ENCODE results near the gene TCF12. TPM values are rescaled to one million over a fixed set of nuclear protein-coding genes. Genes with fewer than 3 reads are reported as not detected.

TCF12 gene
- total RNA-seq, 6 experiments from 2014 or later: 106 to 200 (median 149) TPM

GRCh38 chr15:57237676-57238075, 319.2 kb downstream of the TCF12 start:
- H3K27me3 Mint-ChIP-seq (ENCODE audit: insufficient read depth): peaks cover 3% of the 10 kb centered on the region
- no peak for TF ChIP-seq CTCF (IDR thresholded peaks at IDR 0.05)
- peaks cover 39% of the 10 kb centered on the region for H3K4me1 Mint-ChIP-seq (ENCODE audit: low read depth)
- peak overlapping the region; percentile 78; the same call in 1 of the 2 replicates for H3K27ac Mint-ChIP-seq
- H3K4me3 Mint-ChIP-seq: no peak overlapping the region
- DNase-seq: no peak
- H3K9me3 Mint-ChIP-seq: no peaks in the 10 kb centered on the region
- H3K36me3 Mint-ChIP-seq (ENCODE audit: low read depth): peaks cover 71% of the 10 kb centered on the region

- no peak for DNase-seq
- Mint-ChIP-seq H3K4me1 (ENCODE audit: low read depth) (peaks cover 16% of the 10 kb centered on the region), H3K27me3 (ENCODE audit: insufficient read depth) (0 out of 2 replicates have a peak, but pooled peaks cover 2% of the 10 kb centered on the region), H3K4me3 (no peak overlapping the region), H3K27ac (peak overlapping the region; percentile 40; the same call in 1 of the 2 replicates), H3K9me3 (no peaks in the 10 kb centered on the region), H3K36me3 (ENCODE audit: low read depth) (peaks cover 55% of the 10 kb centered on the region)
- no peak for TF ChIP-seq CTCF (IDR thresholded peaks at IDR 0.05)
These were observed 326.7 kb downstream of the TCF12 start for GRCh38 chr15:57245130-57245529.

- H3K4me1 Mint-ChIP-seq (ENCODE audit: low read depth): peaks cover 19% of the 10 kb centered on the region
- H3K4me3 Mint-ChIP-seq: no peak overlapping the region
- H3K27me3 Mint-ChIP-seq (ENCODE audit: insufficient read depth): 0 out of 2 replicates have a peak, but pooled peaks cover 2% of the 10 kb centered on the region
- H3K9me3 Mint-ChIP-seq: peaks cover 5% of the 10 kb centered on the region; the same call in 1 of the 2 replicates
- TF ChIP-seq CTCF (IDR thresholded peaks at IDR 0.05): no peak
- peak overlapping the region; percentile 40; the same call in 1 of the 2 replicates for H3K27ac Mint-ChIP-seq
- H3K36me3 Mint-ChIP-seq (ENCODE audit: low read depth): peaks cover 59% of the 10 kb centered on the region
- DNase-seq: no peak
These were observed 327.3 kb downstream of the TCF12 start for GRCh38 chr15:57245714-57246113.

- Mint-ChIP-seq H3K27me3 (ENCODE audit: insufficient read depth) (peaks cover 2% of the 10 kb centered on the region; the same call in 1 of the 2 replicates), H3K4me1 (ENCODE audit: low read depth) (peaks cover 40% of the 10 kb centered on the region), H3K27ac (no peak overlapping the region), H3K36me3 (ENCODE audit: low read depth) (peaks cover 61% of the 10 kb centered on the region), H3K9me3 (peaks cover 9% of the 10 kb centered on the region), H3K4me3 (no peak overlapping the region)
- TF ChIP-seq CTCF (IDR thresholded peaks at IDR 0.05): no peak
- no peak for DNase-seq
These were observed 329.6 kb downstream of the TCF12 start for GRCh38 chr15:57248074-57248473.

GRCh38 chr15:57251308-57251707, 332.9 kb downstream of the TCF12 start:
- DNase-seq: peak; percentile 33
- H3K9me3 Mint-ChIP-seq: peaks cover 9% of the 10 kb centered on the region
- TF ChIP-seq CTCF (IDR thresholded peaks at IDR 0.05): no peak
- H3K27ac Mint-ChIP-seq: peak overlapping the region; percentile 75
- peak overlapping the region; percentile 27 for H3K4me3 Mint-ChIP-seq
- peaks cover 43% of the 10 kb centered on the region for H3K36me3 Mint-ChIP-seq (ENCODE audit: low read depth)
- no peaks in the 10 kb centered on the region; the same call in 1 of the 2 replicates for H3K27me3 Mint-ChIP-seq (ENCODE audit: insufficient read depth)
- H3K4me1 Mint-ChIP-seq (ENCODE audit: low read depth): peaks cover 37% of the 10 kb centered on the region

All from HFFc6 (cell line).